Prostate gland (tissue), 2 donors: ENCODE results near the gene C6orf141.

Experiments
- CTCF ChIP-seq, 4 experiments: fragments of 200-600 bp in 2 of 4; fragments of 450-650 bp in 2 of 4; sonication (generic) in 2 of 4; IDR thresholded peaks; 1 replicate in 3 of 4; 2 replicates in 1 of 4; pipeline ENCODE4 v1.5.1; 2016 to 2019; ENCODE audit warnings: antibody characterized with exemption in 4 of 4, mild to moderate bottlenecking in 2 of 4, moderate library complexity in 2 of 4
- POLR2A ChIP-seq: fragments of 450-650 bp; IDR thresholded peaks from one replicate; pipeline ENCODE4 v1.6.1; 2016; ENCODE audit warnings: antibody characterized with exemption, mild to moderate bottlenecking
- POLR2AphosphoS5 ChIP-seq: sonication (generic); formaldehyde crosslinking; IDR thresholded peaks from one replicate; pipeline ENCODE4 v1.6.1; 2017; ENCODE audit warnings: antibody characterized with exemption

- no peak for TF ChIP-seq POLR2A
- TF ChIP-seq CTCF (IDR thresholded peaks at IDR 0.05) = no peak
- peak; percentile 9 for TF ChIP-seq POLR2AphosphoS5
These were observed 6.0 kb downstream of the C6orf141 start for GRCh38 chr6:49556429-49556837.
